Neural cell (in vitro differentiated cells): ENCODE measurements around the gene MOGAT3.

Experiments
- EP300 ChIP-seq: fragments of 450-650 bp; conservative IDR thresholded peaks from 2 replicates; pipeline ENCODE4 v1.6.1; 2014; ENCODE audit warnings: antibody characterized with exemption, mild to moderate bottlenecking, moderate library complexity; ENCODE audit not compliant: poor library complexity, severe bottlenecking
- EZH2 ChIP-seq: fragments of 200-600, 300-800 bp; shearing (Covaris generic), sonication (generic); IDR thresholded peaks from 2 replicates; pipeline ENCODE4 v1.6.1; 2014; ENCODE audit warnings: antibody characterized with exemption, low read length, borderline replicate concordance, mild to moderate bottlenecking; ENCODE audit not compliant: insufficient read depth, poor library complexity, severe bottlenecking
- MXI1 ChIP-seq: fragments of 450-650 bp; conservative IDR thresholded peaks from 2 replicates; pipeline ENCODE4 v1.6.1; 2014; ENCODE audit warnings: antibody characterized with exemption, mild to moderate bottlenecking; ENCODE audit not compliant: poor library complexity, severe bottlenecking
- POLR2AphosphoS5 ChIP-seq: IDR thresholded peaks from 2 replicates; pipeline ENCODE4 v1.6.1; 2012
- RAD21 ChIP-seq: fragments of 450-650 bp; conservative IDR thresholded peaks from 2 replicates; pipeline ENCODE4 v1.6.1; 2014; ENCODE audit warnings: antibody characterized with exemption, mild to moderate bottlenecking, moderate library complexity
- SMC3 ChIP-seq: fragments of 450-650 bp; conservative IDR thresholded peaks from 2 replicates; pipeline ENCODE4 v1.6.1; 2014; ENCODE audit warnings: antibody characterized with exemption, mild to moderate bottlenecking, moderate library complexity; ENCODE audit not compliant: poor library complexity
- TAF1 ChIP-seq: IDR thresholded peaks from 2 replicates; pipeline ENCODE4 v1.6.1; 2012; ENCODE audit warnings: low read depth
- TF ChIP-seq, protein P1 (sequence below): fragments of 450-650 bp; IDR thresholded peaks from 2 replicates; pipeline ENCODE4 v1.5.1; 2014; ENCODE audit warnings: antibody characterized with exemption, mild to moderate bottlenecking, moderate library complexity; ENCODE audit not compliant: poor library complexity, severe bottlenecking
- TF ChIP-seq, protein P2 (sequence below): IDR thresholded peaks from 2 replicates; pipeline ENCODE4 v1.6.1; 2012; ENCODE audit warnings: borderline replicate concordance

DNA sequence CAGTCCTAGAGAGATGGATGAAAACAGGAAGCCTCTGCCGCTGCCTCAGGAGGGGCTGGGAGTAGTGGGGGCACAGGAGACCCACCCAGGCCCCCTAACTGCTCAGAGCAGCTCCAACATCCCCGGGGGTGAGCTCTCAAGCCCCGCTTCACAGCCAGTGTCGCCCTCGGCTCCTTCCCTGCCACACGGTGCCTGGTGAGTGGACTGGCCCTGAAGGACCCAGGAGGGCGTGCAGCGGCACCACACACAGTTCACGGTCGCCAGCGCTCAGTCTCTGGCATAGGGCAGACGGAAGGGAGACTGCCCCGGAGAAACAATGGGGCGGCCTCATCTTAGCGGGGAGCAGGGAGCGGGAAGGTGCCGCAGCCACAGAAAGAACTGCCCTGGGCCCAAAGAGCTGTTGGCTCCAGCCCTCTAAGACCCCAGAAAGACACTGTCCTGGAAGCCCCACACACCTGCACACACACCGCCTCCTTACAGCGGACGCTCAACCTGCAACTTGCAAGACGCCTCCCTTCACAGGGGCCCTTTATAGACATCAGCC, 35.5 kb upstream of the MOGAT3 start:
- TF ChIP-seq, protein P1, sequence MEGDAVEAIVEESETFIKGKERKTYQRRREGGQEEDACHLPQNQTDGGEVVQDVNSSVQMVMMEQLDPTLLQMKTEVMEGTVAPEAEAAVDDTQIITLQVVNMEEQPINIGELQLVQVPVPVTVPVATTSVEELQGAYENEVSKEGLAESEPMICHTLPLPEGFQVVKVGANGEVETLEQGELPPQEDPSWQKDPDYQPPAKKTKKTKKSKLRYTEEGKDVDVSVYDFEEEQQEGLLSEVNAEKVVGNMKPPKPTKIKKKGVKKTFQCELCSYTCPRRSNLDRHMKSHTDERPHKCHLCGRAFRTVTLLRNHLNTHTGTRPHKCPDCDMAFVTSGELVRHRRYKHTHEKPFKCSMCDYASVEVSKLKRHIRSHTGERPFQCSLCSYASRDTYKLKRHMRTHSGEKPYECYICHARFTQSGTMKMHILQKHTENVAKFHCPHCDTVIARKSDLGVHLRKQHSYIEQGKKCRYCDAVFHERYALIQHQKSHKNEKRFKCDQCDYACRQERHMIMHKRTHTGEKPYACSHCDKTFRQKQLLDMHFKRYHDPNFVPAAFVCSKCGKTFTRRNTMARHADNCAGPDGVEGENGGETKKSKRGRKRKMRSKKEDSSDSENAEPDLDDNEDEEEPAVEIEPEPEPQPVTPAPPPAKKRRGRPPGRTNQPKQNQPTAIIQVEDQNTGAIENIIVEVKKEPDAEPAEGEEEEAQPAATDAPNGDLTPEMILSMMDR: no peak
- TF ChIP-seq SMC3 (no peak), EZH2 (no peak), MXI1 (no peak), POLR2AphosphoS5 (no peak), RAD21 (no peak), EP300 (no peak), TAF1 (no peak)
- TF ChIP-seq, protein P2, sequence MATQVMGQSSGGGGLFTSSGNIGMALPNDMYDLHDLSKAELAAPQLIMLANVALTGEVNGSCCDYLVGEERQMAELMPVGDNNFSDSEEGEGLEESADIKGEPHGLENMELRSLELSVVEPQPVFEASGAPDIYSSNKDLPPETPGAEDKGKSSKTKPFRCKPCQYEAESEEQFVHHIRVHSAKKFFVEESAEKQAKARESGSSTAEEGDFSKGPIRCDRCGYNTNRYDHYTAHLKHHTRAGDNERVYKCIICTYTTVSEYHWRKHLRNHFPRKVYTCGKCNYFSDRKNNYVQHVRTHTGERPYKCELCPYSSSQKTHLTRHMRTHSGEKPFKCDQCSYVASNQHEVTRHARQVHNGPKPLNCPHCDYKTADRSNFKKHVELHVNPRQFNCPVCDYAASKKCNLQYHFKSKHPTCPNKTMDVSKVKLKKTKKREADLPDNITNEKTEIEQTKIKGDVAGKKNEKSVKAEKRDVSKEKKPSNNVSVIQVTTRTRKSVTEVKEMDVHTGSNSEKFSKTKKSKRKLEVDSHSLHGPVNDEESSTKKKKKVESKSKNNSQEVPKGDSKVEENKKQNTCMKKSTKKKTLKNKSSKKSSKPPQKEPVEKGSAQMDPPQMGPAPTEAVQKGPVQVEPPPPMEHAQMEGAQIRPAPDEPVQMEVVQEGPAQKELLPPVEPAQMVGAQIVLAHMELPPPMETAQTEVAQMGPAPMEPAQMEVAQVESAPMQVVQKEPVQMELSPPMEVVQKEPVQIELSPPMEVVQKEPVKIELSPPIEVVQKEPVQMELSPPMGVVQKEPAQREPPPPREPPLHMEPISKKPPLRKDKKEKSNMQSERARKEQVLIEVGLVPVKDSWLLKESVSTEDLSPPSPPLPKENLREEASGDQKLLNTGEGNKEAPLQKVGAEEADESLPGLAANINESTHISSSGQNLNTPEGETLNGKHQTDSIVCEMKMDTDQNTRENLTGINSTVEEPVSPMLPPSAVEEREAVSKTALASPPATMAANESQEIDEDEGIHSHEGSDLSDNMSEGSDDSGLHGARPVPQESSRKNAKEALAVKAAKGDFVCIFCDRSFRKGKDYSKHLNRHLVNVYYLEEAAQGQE: no peak
